8988T (cell line): ENCODE results near the gene SCUBE1.

Experiments used
- DNase-seq: peaks from one replicate; pipeline ENCODE4 v3.0.0; 2011

The SCUBE1 gene

GRCh38 chr22:43210631-43211515 is 132.3 kb downstream of the SCUBE1 start:
- no peak for DNase-seq

GRCh38 chr22:43209971-43210370 is 133.2 kb downstream of the SCUBE1 start:
- DNase-seq = no peak

- no peak for DNase-seq
Observed at GRCh38 chr22:43209523-43209890, 133.7 kb downstream of the SCUBE1 start.

- DNase-seq = no peak
Observed at GRCh38 chr22:43208703-43209522, 134.3 kb downstream of the SCUBE1 start.

DNA sequence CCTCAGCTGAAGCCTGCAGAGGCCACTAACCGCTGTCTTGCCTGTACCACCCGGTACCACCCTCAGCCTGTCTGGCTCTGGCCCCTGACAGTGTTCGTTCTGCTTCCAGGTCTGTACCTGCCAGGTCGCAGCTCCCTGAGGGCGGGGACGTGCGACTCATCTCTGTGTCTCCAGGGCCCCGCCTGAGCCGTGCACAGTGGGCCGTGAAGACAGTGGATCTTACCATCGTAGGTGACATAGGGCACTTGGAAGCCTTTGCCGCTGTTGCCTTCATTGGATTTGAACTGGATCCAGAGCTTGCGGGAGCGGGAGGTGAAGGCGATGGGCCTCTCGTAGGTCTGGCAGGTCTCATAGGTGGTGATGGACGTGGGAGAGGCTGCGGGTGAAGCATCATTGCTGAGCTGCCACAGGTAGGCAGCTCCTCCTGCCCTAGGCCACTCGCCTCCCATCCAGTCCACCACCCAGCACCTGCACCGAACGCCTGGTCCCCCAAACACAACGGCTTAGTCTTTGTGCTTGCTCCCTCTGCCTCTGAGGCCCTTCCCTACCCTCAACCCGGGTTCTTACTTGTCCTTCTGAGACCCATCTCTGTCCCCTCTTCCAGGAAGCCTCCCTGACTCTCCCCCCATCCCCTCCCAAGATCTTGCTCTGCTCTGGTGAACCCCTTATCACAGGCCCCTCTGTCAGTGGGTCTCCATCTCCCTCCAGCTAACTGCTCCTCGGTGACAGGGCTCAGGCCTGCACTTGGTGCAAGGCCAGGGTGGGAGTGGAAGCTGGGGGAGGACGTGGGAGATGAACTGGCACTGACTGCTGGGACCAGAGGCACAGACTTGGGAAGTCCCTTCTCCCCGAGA is 135.1 kb downstream of the SCUBE1 start:
- DNase-seq = no peak

DNA sequence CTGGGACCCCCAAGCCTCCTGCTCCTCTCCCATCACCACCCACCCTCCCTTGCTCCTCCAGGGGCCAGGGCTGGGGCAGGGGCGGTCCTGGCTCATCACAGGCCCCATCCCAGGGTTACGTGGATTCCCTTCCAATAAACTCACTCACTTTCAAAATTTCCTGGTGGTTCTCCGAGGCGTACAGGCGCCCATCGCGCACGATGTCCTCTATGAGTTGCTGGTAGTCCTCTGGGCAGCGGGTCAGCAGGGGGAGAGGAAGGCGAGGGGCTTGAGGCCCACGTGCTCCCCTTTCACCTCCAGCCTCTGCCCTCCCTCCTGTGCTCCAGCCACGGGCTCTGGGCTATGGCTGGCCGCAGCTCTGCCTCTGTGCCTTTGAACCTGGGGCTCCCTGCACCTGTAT is 135.8 kb downstream of the SCUBE1 start:
- no peak for DNase-seq

GRCh38 chr22:43206509-43207161 is 136.5 kb downstream of the SCUBE1 start:
- DNase-seq = no peak

GRCh38 chr22:43205748-43206508 is 137.2 kb downstream of the SCUBE1 start:
- DNase-seq = no peak

DNA sequence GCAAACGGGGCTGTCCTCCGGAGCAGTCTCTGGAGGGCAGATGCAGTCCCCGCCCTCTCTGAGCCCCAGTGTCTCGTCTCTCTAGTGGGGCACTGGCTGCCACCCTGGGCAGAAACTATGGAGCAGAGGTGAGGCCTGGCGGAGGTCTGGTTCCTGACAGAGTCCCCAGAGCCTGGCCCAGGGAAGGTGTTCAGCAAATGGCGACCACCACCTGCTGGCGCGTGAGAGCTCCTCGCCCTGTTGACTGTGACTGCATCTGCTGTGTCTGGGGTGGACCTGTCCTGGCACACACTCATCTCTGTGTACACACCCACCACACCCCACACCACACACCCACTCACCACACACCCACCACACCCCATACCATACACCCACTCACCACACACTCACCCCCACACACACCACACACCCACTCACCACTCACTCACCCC is 137.9 kb downstream of the SCUBE1 start:
- no peak for DNase-seq

DNA sequence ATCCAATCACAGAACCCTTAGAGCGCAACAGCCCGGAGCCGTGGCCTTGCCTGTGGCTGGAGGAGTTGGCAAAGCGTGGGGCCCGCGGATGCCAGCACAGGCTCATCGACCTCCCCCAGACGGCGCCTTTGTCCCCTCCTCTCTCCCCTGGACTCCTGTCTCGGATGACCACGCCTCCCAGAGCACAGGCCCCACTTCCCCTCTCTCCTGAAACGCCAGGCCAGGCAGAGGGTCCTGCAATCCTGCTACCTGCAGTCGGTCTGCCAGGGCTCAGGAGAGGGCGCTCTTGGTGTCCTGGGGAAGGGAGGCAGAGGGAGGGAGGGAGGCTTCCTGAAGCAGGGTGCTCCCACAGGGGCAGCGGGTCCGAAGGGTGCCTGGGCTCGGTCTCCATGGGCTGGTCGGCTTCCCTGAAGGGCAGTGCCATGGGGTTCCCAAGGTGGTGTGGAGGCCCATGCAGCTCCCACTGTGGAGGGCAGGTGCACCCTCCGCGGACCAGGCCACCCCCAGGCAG is 139.6 kb downstream of the SCUBE1 start:
- DNase-seq = no peak

GRCh38 chr22:43202756-43203410 is 140.3 kb downstream of the SCUBE1 start:
- DNase-seq = no peak

DNA sequence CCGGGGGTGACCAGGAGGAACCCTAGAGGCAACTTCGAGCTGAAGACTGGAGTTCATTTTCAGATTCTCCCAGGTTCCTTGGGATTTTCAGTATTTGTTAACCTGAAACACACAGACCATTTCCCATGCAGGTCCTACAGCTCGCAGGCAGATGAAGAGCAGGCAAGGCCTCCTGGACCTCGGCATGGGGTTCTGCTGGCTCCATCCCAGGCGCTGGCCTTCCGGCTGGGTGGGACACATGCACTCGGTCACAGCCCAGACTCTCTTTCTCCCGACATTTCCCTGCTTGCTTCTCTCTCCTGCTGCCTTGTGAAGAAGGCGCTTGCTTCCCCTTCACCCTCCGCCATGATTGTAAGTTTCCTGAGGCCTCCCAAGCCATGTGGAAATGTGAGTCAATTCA is 140.8 kb downstream of the SCUBE1 start:
- DNase-seq = no peak

GRCh38 chr22:43201486-43202219 is 141.5 kb downstream of the SCUBE1 start:
- no peak for DNase-seq

DNA sequence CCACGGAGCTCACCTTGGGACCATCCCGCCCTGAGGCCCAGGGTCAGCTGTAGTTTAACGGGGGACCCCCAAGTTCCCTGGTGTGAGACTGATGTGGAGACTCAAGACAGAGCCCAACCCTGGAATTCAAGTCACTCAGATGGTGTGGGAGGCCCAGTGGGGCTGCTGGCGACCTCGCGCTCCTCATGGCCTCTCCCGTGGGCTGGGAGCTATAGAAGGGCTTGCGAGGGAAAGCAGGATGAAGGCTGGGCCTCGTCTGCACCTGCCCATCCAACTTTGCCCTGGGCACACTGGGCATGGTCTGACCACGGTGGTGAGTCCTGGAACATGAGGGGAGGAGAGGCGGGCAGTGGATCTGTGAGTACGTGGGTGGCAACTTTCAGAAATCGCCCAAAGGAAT is 142.6 kb downstream of the SCUBE1 start:
- DNase-seq = no peak

DNA sequence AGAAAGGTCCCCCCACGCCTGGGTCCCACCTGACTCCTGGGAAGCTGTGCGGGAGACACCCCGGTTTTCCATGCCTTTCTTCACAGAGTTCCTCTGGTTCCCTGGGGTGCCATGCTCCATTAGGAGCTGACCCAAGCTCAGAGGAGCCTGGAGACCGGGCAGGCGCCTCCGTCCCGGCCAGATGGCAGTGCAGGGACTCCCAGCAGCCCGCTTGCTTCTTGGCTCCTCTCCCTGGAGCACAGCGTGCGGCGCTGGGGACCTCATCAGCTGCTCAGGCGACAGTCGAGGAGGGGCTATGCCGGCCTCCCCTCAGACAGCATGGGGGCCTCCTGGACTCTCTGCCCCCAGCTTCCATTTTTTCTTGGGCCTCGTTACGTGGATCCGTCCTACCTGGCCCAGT is 143.1 kb downstream of the SCUBE1 start:
- no peak for DNase-seq

GRCh38 chr22:43199541-43199940 is 143.6 kb downstream of the SCUBE1 start:
- no peak for DNase-seq

DNA sequence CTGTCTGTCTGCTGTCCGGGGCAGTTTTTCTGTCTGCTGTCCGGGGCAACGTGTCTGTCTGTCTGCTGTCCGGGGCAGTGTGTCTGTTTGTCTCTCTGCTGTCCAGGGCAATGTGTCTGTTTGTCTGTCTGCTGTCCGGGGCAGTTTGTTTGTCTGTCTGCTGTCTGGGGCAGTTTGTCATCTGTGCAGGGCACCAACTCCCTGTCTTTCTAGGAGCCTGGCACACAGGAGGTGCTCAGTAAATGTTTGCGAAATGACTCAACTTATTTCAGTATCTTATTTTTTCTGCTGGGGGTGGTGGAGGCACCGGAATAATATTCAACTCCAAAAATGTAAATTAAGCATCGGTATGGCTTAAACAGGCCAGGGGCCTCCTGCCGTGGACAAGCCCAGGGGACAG is 144.2 kb downstream of the SCUBE1 start:
- no peak for DNase-seq

- DNase-seq = no peak
Observed at GRCh38 chr22:43198126-43198525, 145.0 kb downstream of the SCUBE1 start.

DNA sequence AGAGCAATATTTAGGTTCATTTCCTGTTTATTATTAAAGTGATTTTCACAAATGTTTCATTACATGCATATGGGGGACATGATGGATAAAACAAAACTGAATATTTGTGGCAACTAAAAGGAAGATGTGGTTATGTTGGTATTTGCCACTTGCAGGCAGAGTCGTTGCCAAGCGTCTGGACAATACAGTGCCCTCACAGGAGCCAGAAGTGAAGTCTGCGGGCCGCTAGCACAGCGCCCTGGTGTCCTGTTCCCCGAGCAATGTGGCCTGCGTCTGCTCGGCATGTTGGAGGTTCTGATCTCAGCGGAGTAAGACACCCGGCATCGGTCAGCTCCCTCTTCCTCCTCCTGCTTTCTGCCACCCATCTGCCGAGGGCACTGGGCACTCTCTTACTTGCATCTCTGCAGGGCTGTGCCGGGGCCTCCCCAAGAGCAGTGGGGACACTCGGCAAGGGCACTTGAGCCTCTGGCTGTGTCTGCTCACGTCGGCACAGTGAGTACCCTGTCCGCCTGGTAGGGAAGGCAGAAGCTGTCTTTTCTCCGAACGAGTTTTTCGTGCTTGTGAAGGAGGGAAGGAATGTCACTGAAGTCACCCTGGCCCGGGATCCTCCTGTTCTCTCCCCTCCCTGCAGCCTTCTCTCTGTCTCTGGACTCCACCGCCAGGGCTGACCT is 145.8 kb downstream of the SCUBE1 start:
- no peak for DNase-seq

GRCh38 chr22:43191831-43192230 is 151.3 kb downstream of the SCUBE1 start:
- no peak for DNase-seq
